Ishikawa (cell line): ENCODE measurements around the gene CA10.

Experiments
- CEBPB ChIP-seq: IDR thresholded peaks from 2 replicates; pipeline ENCODE4 v1.6.1; 2012
- CREB1 ChIP-seq: IDR thresholded peaks from 2 replicates; pipeline ENCODE4 v1.6.1; 2012; ENCODE audit warnings: low read depth
- EGR1 ChIP-seq: IDR thresholded peaks from 2 replicates; pipeline ENCODE4 v1.6.1; 2012
- EP300 ChIP-seq: IDR thresholded peaks from 2 replicates; pipeline ENCODE4 v1.6.1; 2012; ENCODE audit warnings: borderline replicate concordance
- FOXM1 ChIP-seq: IDR thresholded peaks from 2 replicates; pipeline ENCODE4 v1.6.1; 2012; ENCODE audit warnings: low read depth, borderline replicate concordance
- NFIC ChIP-seq: IDR thresholded peaks from 2 replicates; pipeline ENCODE4 v1.6.1; 2012
- REST ChIP-seq: IDR thresholded peaks from 2 replicates; pipeline ENCODE4 v1.6.1; 2012; ENCODE audit warnings: low read depth, mild to moderate bottlenecking
- TAF1 ChIP-seq: IDR thresholded peaks from 2 replicates; pipeline ENCODE4 v1.6.1; 2012; ENCODE audit warnings: low read depth, mild to moderate bottlenecking
- TCF12 ChIP-seq: IDR thresholded peaks from 2 replicates; pipeline ENCODE4 v1.6.1; 2012; ENCODE audit warnings: low read depth
- YY1 ChIP-seq: IDR thresholded peaks from 2 replicates; pipeline ENCODE4 v1.6.1; 2012; ENCODE audit warnings: low read depth
- ZBTB7A ChIP-seq: IDR thresholded peaks from 2 replicates; pipeline ENCODE4 v1.6.1; 2012; ENCODE audit warnings: low read depth

- TF ChIP-seq EP300 (no peak), TCF12 (no peak), TAF1 (no peak), EGR1 (no peak), YY1 (no peak), CREB1 (no peak), FOXM1 (no peak), CEBPB (no peak), NFIC (no peak), ZBTB7A (no peak), REST (no peak)
Measured at GRCh38 chr17:51817117-51817516, 341.4 kb downstream of the CA10 start.
